ENCODE measurements around the gene LSAMP.
A peak's percentile ranks its signal among the peaks of the same experiment; 100 is the strongest.

DNA sequence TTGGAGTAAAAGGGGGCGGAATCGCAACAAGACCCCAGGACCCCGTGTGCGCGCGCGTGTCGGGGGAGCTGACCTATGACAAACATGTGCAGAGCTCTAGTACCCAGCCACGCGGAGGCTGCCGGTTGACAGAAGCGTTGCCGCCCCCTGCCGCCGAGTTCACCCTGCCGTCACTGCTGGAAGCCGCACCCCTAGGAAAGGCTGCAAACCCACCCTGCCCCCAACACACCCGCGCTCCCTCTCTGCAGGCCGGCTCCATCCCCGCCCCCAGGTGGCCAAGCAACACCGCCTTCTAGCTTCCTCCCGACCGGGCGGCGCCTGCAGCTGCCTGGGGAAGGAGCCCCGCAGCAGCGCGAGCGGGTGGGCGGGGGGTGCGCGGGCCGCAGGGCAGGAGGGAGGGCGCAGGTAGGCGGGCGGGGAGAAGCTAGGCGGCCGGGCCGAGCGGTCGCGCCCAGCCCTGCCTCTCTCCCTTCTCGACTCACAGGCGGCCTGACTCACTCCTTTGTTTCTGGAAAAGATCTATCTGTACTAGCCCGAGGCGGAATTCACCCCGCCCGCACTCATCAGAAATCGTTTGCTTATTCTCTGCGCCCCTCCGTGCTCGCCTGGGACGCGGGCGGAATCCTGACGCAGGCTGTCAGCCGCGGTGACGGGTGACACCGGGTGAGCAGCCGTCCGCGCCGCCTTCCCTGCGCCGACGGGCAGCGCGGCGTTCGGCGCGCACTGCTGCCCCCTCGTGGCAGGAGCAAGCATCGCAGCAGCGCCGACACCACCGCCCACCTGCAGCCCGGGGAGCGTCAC is 661.1 kb downstream of the LSAMP start:
- TF ChIP-seq POLR2AphosphoS5 (IDR thresholded peaks at IDR 0.05): peak; percentile 80 to 84
- TF ChIP-seq, protein P1, sequence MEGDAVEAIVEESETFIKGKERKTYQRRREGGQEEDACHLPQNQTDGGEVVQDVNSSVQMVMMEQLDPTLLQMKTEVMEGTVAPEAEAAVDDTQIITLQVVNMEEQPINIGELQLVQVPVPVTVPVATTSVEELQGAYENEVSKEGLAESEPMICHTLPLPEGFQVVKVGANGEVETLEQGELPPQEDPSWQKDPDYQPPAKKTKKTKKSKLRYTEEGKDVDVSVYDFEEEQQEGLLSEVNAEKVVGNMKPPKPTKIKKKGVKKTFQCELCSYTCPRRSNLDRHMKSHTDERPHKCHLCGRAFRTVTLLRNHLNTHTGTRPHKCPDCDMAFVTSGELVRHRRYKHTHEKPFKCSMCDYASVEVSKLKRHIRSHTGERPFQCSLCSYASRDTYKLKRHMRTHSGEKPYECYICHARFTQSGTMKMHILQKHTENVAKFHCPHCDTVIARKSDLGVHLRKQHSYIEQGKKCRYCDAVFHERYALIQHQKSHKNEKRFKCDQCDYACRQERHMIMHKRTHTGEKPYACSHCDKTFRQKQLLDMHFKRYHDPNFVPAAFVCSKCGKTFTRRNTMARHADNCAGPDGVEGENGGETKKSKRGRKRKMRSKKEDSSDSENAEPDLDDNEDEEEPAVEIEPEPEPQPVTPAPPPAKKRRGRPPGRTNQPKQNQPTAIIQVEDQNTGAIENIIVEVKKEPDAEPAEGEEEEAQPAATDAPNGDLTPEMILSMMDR (IDR thresholded peaks at IDR 0.05): peak in 2 of 3 experiments; percentile 95 to 97
- TF ChIP-seq EP300 (IDR thresholded peaks at IDR 0.05): no peak

Data from esophagus muscularis mucosa (tissue), 4 donors.